Naive B cell (primary cell): ENCODE results near the gene SMOC2. TPM values are rescaled to one million over a fixed set of nuclear protein-coding genes. Genes with fewer than 3 reads are reported as not detected.

ENCODE experiments used
- ATAC-seq, 2 donors: fragments of 150-1000 bp; cut with Tn5 transposase; 2 replicates each; pipeline ENCODE4 v1.10.0; 2021; ENCODE audit warnings: low read depth in 2 of 2, mild to moderate bottlenecking in 2 of 2, moderate library complexity in 2 of 2
- DNase-seq: peaks from one replicate; pipeline ENCODE4 v3.0.0; 2022
- H3K27ac Mint-ChIP-seq, 6 donors: one replicate each; pipeline ENCODE4 v1.8.0; 2020 to 2022; ENCODE audit warnings: mild to moderate bottlenecking in 6 of 6, mixed read lengths in 6 of 6, moderate library complexity in 5 of 6, inconsistent platforms in 2 of 6
- H3K27me3 Mint-ChIP-seq, 3 donors: one replicate each; pipeline ENCODE4 v1.8.0; 2021 to 2022; ENCODE audit warnings: mixed read lengths in 3 of 3, mild to moderate bottlenecking in 1 of 3
- H3K36me3 Mint-ChIP-seq, 2 donors: one replicate each; pipeline ENCODE4 v1.8.0; 2020 to 2022; ENCODE audit warnings: mixed read lengths in 2 of 2, inconsistent platforms in 1 of 2, mild to moderate bottlenecking in 1 of 2
- H3K4me1 Mint-ChIP-seq, 3 donors: one replicate each; pipeline ENCODE4 v1.8.0; 2020 to 2022; ENCODE audit warnings: mixed read lengths in 3 of 3, inconsistent platforms in 1 of 3, mild to moderate bottlenecking in 1 of 3, moderate library complexity in 1 of 3
- H3K4me3 Mint-ChIP-seq, 8 donors: one replicate each; pipeline ENCODE4 v1.8.0; 2020 to 2022; ENCODE audit warnings: mild to moderate bottlenecking in 8 of 8, mixed read lengths in 8 of 8, moderate library complexity in 8 of 8, inconsistent platforms in 2 of 8
- H3K9me3 Mint-ChIP-seq, 7 donors: one replicate each; pipeline ENCODE4 v1.8.0; 2020 to 2022; ENCODE audit warnings: mixed read lengths in 7 of 7, mild to moderate bottlenecking in 5 of 7, inconsistent platforms in 2 of 7, moderate library complexity in 1 of 7
- polyA plus RNA-seq, 6 donors: library from polyadenylated mRNA; unstranded; fragments of 300-500 nt; fragmentation: Illumina TruSeq; gene quantifications; one replicate each; pipeline ENCODE4 v1.2.3, GENCODE V29; 2021; ENCODE audit warnings: low read depth in 6 of 6

Gene SMOC2
- polyA plus RNA-seq, 6 donors from 2014 or later: 0.12 to 0.34 (median 0.13) TPM; not detected in 2

GRCh38 chr6:168507730-168508129, 66.7 kb downstream of the SMOC2 start:
- H3K9me3 Mint-ChIP-seq: no peaks in the 10 kb centered on the region
- no peak overlapping the region for H3K4me3 Mint-ChIP-seq
- H3K36me3 Mint-ChIP-seq: no peaks in the 10 kb centered on the region
- no peak overlapping the region for H3K27ac Mint-ChIP-seq
- H3K27me3 Mint-ChIP-seq: peaks cover 0 to 5% (median 0%) of the 10 kb centered on the region in 3 donors
- ATAC-seq (no peak), DNase-seq (no peak)
- no peaks in the 10 kb centered on the region for H3K4me1 Mint-ChIP-seq

- Mint-ChIP-seq H3K36me3 (no peaks in the 10 kb centered on the region), H3K9me3 (no peaks in the 10 kb centered on the region), H3K27me3 (peaks cover 0 to 5% (median 0%) of the 10 kb centered on the region in 3 donors), H3K27ac (no peak overlapping the region), H3K4me3 (no peak overlapping the region), H3K4me1 (no peaks in the 10 kb centered on the region)
- no peak for DNase-seq
- no peak for ATAC-seq
These were observed 67.9 kb downstream of the SMOC2 start for GRCh38 chr6:168508903-168509302.

- peaks cover 0 to 5% (median 0%) of the 10 kb centered on the region in 3 donors for H3K27me3 Mint-ChIP-seq
- no peak for ATAC-seq
These were observed 72.8 kb downstream of the SMOC2 start for GRCh38 chr6:168513766-168514165.

GRCh38 chr6:168514216-168514615, 73.2 kb downstream of the SMOC2 start:
- peaks cover 0 to 2% (median 0%) of the 10 kb centered on the region in 7 donors for H3K9me3 Mint-ChIP-seq
- no peaks in the 10 kb centered on the region for H3K36me3 Mint-ChIP-seq
- DNase-seq (no peak), ATAC-seq (no peak)
- H3K4me3 Mint-ChIP-seq: no peak overlapping the region
- H3K27ac Mint-ChIP-seq: no peak overlapping the region
- peaks cover 0 to 5% (median 0%) of the 10 kb centered on the region in 3 donors for H3K27me3 Mint-ChIP-seq
- no peaks in the 10 kb centered on the region for H3K4me1 Mint-ChIP-seq

More at GRCh38 chr6:168513766-168514165, 72.8 kb downstream of the SMOC2 start:
- peaks cover 0 to 2% (median 0%) of the 10 kb centered on the region in 7 donors for H3K9me3 Mint-ChIP-seq
- H3K36me3 Mint-ChIP-seq: no peaks in the 10 kb centered on the region
- no peak for DNase-seq
- H3K4me1 Mint-ChIP-seq: no peaks in the 10 kb centered on the region
- no peak overlapping the region for H3K4me3 Mint-ChIP-seq
- no peak overlapping the region for H3K27ac Mint-ChIP-seq

GRCh38 chr6:168515376-168515775, 74.4 kb downstream of the SMOC2 start:
- Mint-ChIP-seq H3K27me3 (peaks cover 0 to 5% (median 0%) of the 10 kb centered on the region in 3 donors), H3K27ac (no peak overlapping the region), H3K4me1 (no peaks in the 10 kb centered on the region), H3K36me3 (no peaks in the 10 kb centered on the region), H3K9me3 (peaks cover 0 to 2% (median 0%) of the 10 kb centered on the region in 7 donors), H3K4me3 (no peak overlapping the region)
- DNase-seq (no peak), ATAC-seq (no peak)

- H3K4me3 Mint-ChIP-seq: no peak overlapping the region
- no peak for DNase-seq
These were observed 76.2 kb downstream of the SMOC2 start for GRCh38 chr6:168516944-168517741.

GRCh38 chr6:168517742-168518347, 76.9 kb downstream of the SMOC2 start:
- ATAC-seq: no peak
- H3K27me3 Mint-ChIP-seq: no peaks in the 10 kb centered on the region
- H3K36me3 Mint-ChIP-seq: peaks cover 0 to 6% of the 10 kb centered on the region in 2 donors
- H3K9me3 Mint-ChIP-seq: peaks cover 0 to 6% (median 0%) of the 10 kb centered on the region in 7 donors
- no peaks in the 10 kb centered on the region for H3K4me1 Mint-ChIP-seq
- peak overlapping the region in 1 of 6 donors; percentile 15 for H3K27ac Mint-ChIP-seq
- DNase-seq: no peak
- H3K4me3 Mint-ChIP-seq: peak overlapping the region in 1 of 8 donors; percentile 30

More at GRCh38 chr6:168516944-168517741, 76.2 kb downstream of the SMOC2 start:
- Mint-ChIP-seq H3K9me3 (peaks cover 0 to 4% (median 0%) of the 10 kb centered on the region in 7 donors), H3K4me1 (no peaks in the 10 kb centered on the region), H3K27ac (no peak overlapping the region), H3K36me3 (no peaks in the 10 kb centered on the region), H3K27me3 (no peaks in the 10 kb centered on the region)
- ATAC-seq: no peak

GRCh38 chr6:168518348-168518745, 77.4 kb downstream of the SMOC2 start:
- no peak for ATAC-seq
- DNase-seq: no peak
- Mint-ChIP-seq H3K27ac (no peak overlapping the region), H3K9me3 (peaks cover 0 to 6% (median 0%) of the 10 kb centered on the region in 7 donors), H3K4me1 (no peaks in the 10 kb centered on the region), H3K27me3 (no peaks in the 10 kb centered on the region), H3K4me3 (no peak overlapping the region), H3K36me3 (peaks cover 0 to 6% of the 10 kb centered on the region in 2 donors)

GRCh38 chr6:168518867-168519266, 77.9 kb downstream of the SMOC2 start:
- peaks cover 0 to 6% of the 10 kb centered on the region in 2 donors for H3K36me3 Mint-ChIP-seq
- DNase-seq (no peak), ATAC-seq (no peak)
- peaks cover 0 to under 1% (median 0%) of the 10 kb centered on the region in 3 donors for H3K27me3 Mint-ChIP-seq
- no peak overlapping the region for H3K27ac Mint-ChIP-seq
- peaks cover 0 to 6% (median 0%) of the 10 kb centered on the region in 7 donors for H3K9me3 Mint-ChIP-seq
- no peaks in the 10 kb centered on the region for H3K4me1 Mint-ChIP-seq
- no peak overlapping the region for H3K4me3 Mint-ChIP-seq

GRCh38 chr6:168520233-168520632, 79.2 kb downstream of the SMOC2 start:
- no peak for ATAC-seq
- no peaks in the 10 kb centered on the region for H3K4me1 Mint-ChIP-seq
- peaks cover 0 to 4% (median 0%) of the 10 kb centered on the region in 3 donors for H3K27me3 Mint-ChIP-seq
- peaks cover 0 to 6% of the 10 kb centered on the region in 2 donors for H3K36me3 Mint-ChIP-seq
- no peak overlapping the region for H3K4me3 Mint-ChIP-seq
- H3K9me3 Mint-ChIP-seq: peaks cover 0 to 6% (median 0%) of the 10 kb centered on the region in 7 donors
- H3K27ac Mint-ChIP-seq: no peak overlapping the region
- no peak for DNase-seq

GRCh38 chr6:168524571-168525001, 83.6 kb downstream of the SMOC2 start:
- peaks cover 0 to 4% (median 0%) of the 10 kb centered on the region in 3 donors for H3K27me3 Mint-ChIP-seq
- H3K4me3 Mint-ChIP-seq: no peak overlapping the region
- peaks cover 0 to 6% of the 10 kb centered on the region in 2 donors for H3K36me3 Mint-ChIP-seq
- peaks cover 0 to 6% (median 0%) of the 10 kb centered on the region in 7 donors for H3K9me3 Mint-ChIP-seq
- H3K27ac Mint-ChIP-seq: no peak overlapping the region
- DNase-seq: no peak
- H3K4me1 Mint-ChIP-seq: peaks cover 0 to 5% (median 0%) of the 10 kb centered on the region in 3 donors
- ATAC-seq: no peak

- DNase-seq: no peak
- H3K9me3 Mint-ChIP-seq: peaks cover 0 to 6% (median 0%) of the 10 kb centered on the region in 7 donors
- H3K27me3 Mint-ChIP-seq: peaks cover 0 to 4% (median 0%) of the 10 kb centered on the region in 3 donors
- H3K36me3 Mint-ChIP-seq: peaks cover 0 to 6% of the 10 kb centered on the region in 2 donors
- H3K4me3 Mint-ChIP-seq: no peak overlapping the region
- ATAC-seq: no peak
- H3K27ac Mint-ChIP-seq: no peak overlapping the region
- H3K4me1 Mint-ChIP-seq: peaks cover 0 to 5% (median 0%) of the 10 kb centered on the region in 3 donors
These were observed 84.1 kb downstream of the SMOC2 start for GRCh38 chr6:168525114-168525513.

GRCh38 chr6:168525926-168526630, 85.1 kb downstream of the SMOC2 start:
- no peak overlapping the region for H3K4me3 Mint-ChIP-seq
- no peak for DNase-seq
- ATAC-seq: no peak
- H3K27ac Mint-ChIP-seq: no peak overlapping the region
- H3K9me3 Mint-ChIP-seq: peaks cover 0 to 6% (median 0%) of the 10 kb centered on the region in 7 donors
- peaks cover 0 to 5% (median 0%) of the 10 kb centered on the region in 3 donors for H3K4me1 Mint-ChIP-seq
- peaks cover 0 to 4% (median 0%) of the 10 kb centered on the region in 3 donors for H3K27me3 Mint-ChIP-seq
- H3K36me3 Mint-ChIP-seq: peaks cover 0 to 6% of the 10 kb centered on the region in 2 donors
